OCI-LY1 (cell line): ENCODE results near the gene GOLT1B.

Experiments
- H2AFZ ChIP-seq: fragments of 200-600 bp; sonication (generic), shearing (Covaris generic); 2 replicates; pipeline ENCODE4 v1.6.0; 2014; ENCODE audit warnings: antibody characterized with exemption, mild to moderate bottlenecking, low read length
- H3F3A ChIP-seq: fragments of 200-600 bp; sonication (generic), shearing (Covaris generic); 2 replicates; pipeline ENCODE4 v1.6.0; 2014; ENCODE audit warnings: mild to moderate bottlenecking, antibody characterized with exemption, low read length, moderate library complexity; ENCODE audit not compliant: insufficient read depth
- H3K27ac ChIP-seq: fragments of 200-600 bp; sonication (generic); 2 replicates; pipeline ENCODE4 v1.5.1; 2014; ENCODE audit warnings: low read length, mixed run types, mild to moderate bottlenecking, low read depth; ENCODE audit not compliant: poor library complexity, severe bottlenecking
- H3K27me3 ChIP-seq: fragments of 200-600 bp; sonication (generic); 2 replicates; pipeline ENCODE4 v1.6.0; 2014; ENCODE audit warnings: antibody characterized with exemption, mild to moderate bottlenecking, low read length, moderate library complexity; ENCODE audit not compliant: insufficient read depth
- H3K36me3 ChIP-seq: fragments of 200-600 bp; sonication (generic); 2 replicates; pipeline ENCODE4 v1.6.1; 2014; ENCODE audit warnings: mild to moderate bottlenecking, antibody characterized with exemption, low read length, moderate library complexity, mixed read lengths; ENCODE audit not compliant: insufficient read depth
- H3K4me1 ChIP-seq: fragments of 200-600 bp; sonication (generic); 2 replicates; pipeline ENCODE4 v1.5.1; 2014; ENCODE audit warnings: mild to moderate bottlenecking, low read length, moderate library complexity; ENCODE audit not compliant: insufficient read depth, severe bottlenecking
- H3K4me2 ChIP-seq: fragments of 200-600 bp; sonication (generic), shearing (Covaris generic); 2 replicates; pipeline ENCODE4 v1.6.1; 2014; ENCODE audit warnings: low read length
- H3K4me3 ChIP-seq: fragments of 200-600 bp; sonication (generic); 2 replicates; pipeline ENCODE4 v1.5.1; 2014; ENCODE audit warnings: low read length, low read depth, mild to moderate bottlenecking, mixed read lengths; ENCODE audit not compliant: poor library complexity, severe bottlenecking
- H3K79me2 ChIP-seq: fragments of 200-600 bp; shearing (Covaris generic); 2 replicates; pipeline ENCODE4 v1.6.1; 2016; ENCODE audit warnings: mixed run types, low read length, mixed read lengths; ENCODE audit not compliant: insufficient read depth
- H3K9ac ChIP-seq: fragments of 200-600 bp; sonication (generic), shearing (Covaris generic); 2 replicates; pipeline ENCODE4 v1.6.1; 2014; ENCODE audit warnings: mild to moderate bottlenecking, low read length, mixed read lengths
- H3K9me2 ChIP-seq: fragments of 200-600 bp; sonication (generic), shearing (Covaris generic); 2 replicates; pipeline ENCODE4 v1.6.1; 2014; ENCODE audit warnings: low read depth, mild to moderate bottlenecking, low read length, mixed read lengths
- H3K9me3 ChIP-seq: fragments of 200-600 bp; shearing (Covaris generic); 2 replicates; pipeline ENCODE4 v1.6.1; 2014; ENCODE audit warnings: low read length, mixed read lengths
- H4K20me1 ChIP-seq: fragments of 200-600 bp; sonication (generic), shearing (Covaris generic); 2 replicates; pipeline ENCODE4 v1.6.0; 2016; ENCODE audit warnings: mild to moderate bottlenecking, low read length; ENCODE audit not compliant: insufficient read depth
- CTCF ChIP-seq: fragments of 200-600 bp; sonication (generic), shearing (Covaris generic); IDR thresholded peaks from 2 replicates; pipeline ENCODE4 v1.5.1; 2017; ENCODE audit warnings: mild to moderate bottlenecking, antibody characterized with exemption, low read length, moderate library complexity, mixed read lengths
- EZH2 ChIP-seq: fragments of 200-600 bp; sonication (generic), shearing (Covaris generic); IDR thresholded peaks from 2 replicates; pipeline ENCODE4 v1.8.0; 2017; ENCODE audit warnings: borderline replicate concordance, mixed run types, mild to moderate bottlenecking, antibody characterized with exemption, low read length, moderate library complexity, mixed read lengths

The GOLT1B gene

GRCh38 chr12:21538061-21538653 is 36.6 kb downstream of the GOLT1B start:
- Histone ChIP-seq H3K4me2 (no peak overlapping the region), H3K4me3 (no peak overlapping the region), H4K20me1 (no peaks in the 10 kb centered on the region), H3K27ac (no peak overlapping the region), H3K4me1 (no peaks in the 10 kb centered on the region), H3F3A (no peaks in the 10 kb centered on the region), H2AFZ (no peak overlapping the region), H3K9me2 (no peaks in the 10 kb centered on the region), H3K27me3 (no peaks in the 10 kb centered on the region), H3K36me3 (no peaks in the 10 kb centered on the region), H3K79me2 (no peaks in the 10 kb centered on the region), H3K9me3 (no peaks in the 10 kb centered on the region), H3K9ac (no peak overlapping the region)
- TF ChIP-seq CTCF (no peak), EZH2 (no peak)

DNA sequence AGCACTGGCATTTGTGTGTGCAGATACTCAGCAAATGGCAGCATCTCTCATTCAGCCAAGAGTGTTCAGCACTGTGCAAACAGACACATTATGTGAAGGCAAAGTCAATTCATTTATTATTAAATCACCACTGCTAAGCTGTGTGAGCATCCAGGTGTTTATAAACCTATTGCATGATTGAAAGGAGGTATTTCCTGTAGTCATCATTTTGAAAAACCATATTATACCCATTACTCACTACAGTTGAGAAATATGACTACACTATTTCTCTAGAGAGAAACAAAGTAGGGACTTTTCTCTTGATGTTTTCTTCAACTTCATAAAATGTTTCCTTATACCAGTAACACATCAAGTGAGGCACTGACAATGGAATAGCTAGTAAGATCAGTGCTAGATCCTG is 38.2 kb downstream of the GOLT1B start:
- no peak overlapping the region for H2AFZ ChIP-seq
- H3K4me1 ChIP-seq: no peaks in the 10 kb centered on the region
- no peaks in the 10 kb centered on the region for H3K9me3 ChIP-seq
- no peaks in the 10 kb centered on the region for H3K36me3 ChIP-seq
- H3K4me3 ChIP-seq: no peak overlapping the region
- H4K20me1 ChIP-seq: no peaks in the 10 kb centered on the region
- no peak overlapping the region for H3K9ac ChIP-seq
- no peak overlapping the region for H3K27ac ChIP-seq
- H3F3A ChIP-seq: no peaks in the 10 kb centered on the region
- no peaks in the 10 kb centered on the region for H3K27me3 ChIP-seq
- no peak for TF ChIP-seq CTCF
- TF ChIP-seq EZH2: no peak
- H3K4me2 ChIP-seq: no peak overlapping the region
- H3K79me2 ChIP-seq: no peaks in the 10 kb centered on the region
- H3K9me2 ChIP-seq: no peaks in the 10 kb centered on the region

- Histone ChIP-seq H3K27ac (no peak overlapping the region), H3F3A (no peaks in the 10 kb centered on the region), H4K20me1 (no peaks in the 10 kb centered on the region), H3K79me2 (no peaks in the 10 kb centered on the region), H3K9me3 (no peaks in the 10 kb centered on the region), H3K4me3 (no peak overlapping the region), H3K36me3 (no peaks in the 10 kb centered on the region), H3K9ac (no peak overlapping the region), H3K4me1 (no peaks in the 10 kb centered on the region), H2AFZ (no peak overlapping the region), H3K9me2 (no peaks in the 10 kb centered on the region), H3K4me2 (no peak overlapping the region), H3K27me3 (no peaks in the 10 kb centered on the region)
- no peak for TF ChIP-seq CTCF
Observed at GRCh38 chr12:21541773-21542172, 40.2 kb downstream of the GOLT1B start.
